GM23338 (cell line): ENCODE measurements around the gene STAB2. TPM values are rescaled to one million over a fixed set of nuclear protein-coding genes. Genes with fewer than 3 reads are reported as not detected.

Experiments
- ATAC-seq: fragments of 200-7000 bp; cut with Tn5 transposase; 3 replicates; pipeline ENCODE4 v1.9.1; 2020
- DNase-seq: peaks from one replicate; pipeline ENCODE4 v3.0.0-alpha.2; 2015; ENCODE audit warnings: low spot score
- H2AFZ ChIP-seq: fragments of 200-600 bp; sonication (generic); 2 replicates; pipeline ENCODE4 v1.8.0; 2016; ENCODE audit warnings: antibody characterized with exemption, mild to moderate bottlenecking, moderate library complexity
- H3F3A ChIP-seq: fragments of 200-600 bp; sonication (generic); replicated peaks from 2 replicates; pipeline ENCODE4 v1.8.0; 2017; ENCODE audit warnings: antibody characterized with exemption, mixed run types, low read depth
- H3K27ac ChIP-seq: fragments of 200-600 bp; sonication (generic); 2 replicates; pipeline ENCODE4 v1.6.1; 2016; ENCODE audit warnings: low read depth
- H3K27me3 ChIP-seq: fragments of 200-600 bp; sonication (generic); 2 replicates; pipeline ENCODE4 v1.8.0; 2016; ENCODE audit warnings: mild to moderate bottlenecking, mixed run types, moderate library complexity; ENCODE audit not compliant: insufficient read depth
- H3K36me3 ChIP-seq: fragments of 200-600 bp; sonication (generic); 2 replicates; pipeline ENCODE4 v1.8.0; 2016; ENCODE audit warnings: mild to moderate bottlenecking; ENCODE audit not compliant: insufficient read depth
- H3K4me1 ChIP-seq: fragments of 200-600 bp; sonication (generic); 2 replicates; pipeline ENCODE4 v1.8.0; 2016; ENCODE audit warnings: mild to moderate bottlenecking, moderate library complexity; ENCODE audit not compliant: insufficient read depth
- H3K4me2 ChIP-seq: fragments of 200-600 bp; sonication (generic); 2 replicates; pipeline ENCODE4 v1.7.1; 2017; ENCODE audit warnings: mixed run types
- H3K4me3 ChIP-seq: fragments of 200-600 bp; sonication (generic); 2 replicates; pipeline ENCODE4 v1.6.1; 2016; ENCODE audit warnings: mixed run types
- H3K79me2 ChIP-seq: fragments of 200-600 bp; sonication (generic); replicated peaks from 2 replicates; pipeline ENCODE4 v1.8.0; 2017; ENCODE audit warnings: mild to moderate bottlenecking; ENCODE audit not compliant: insufficient read depth
- H3K9me2 ChIP-seq: fragments of 200-600 bp; sonication (generic); 2 replicates; pipeline ENCODE4 v1.8.0; 2017; ENCODE audit not compliant: insufficient read depth
- H4K20me1 ChIP-seq: fragments of 200-600 bp; sonication (generic); replicated peaks from 2 replicates; pipeline ENCODE4 v1.8.0; 2017; ENCODE audit warnings: mild to moderate bottlenecking; ENCODE audit not compliant: insufficient read depth
- H3K27ac Mint-ChIP-seq: 2 replicates; pipeline ENCODE4 v1.8.0; 2020; ENCODE audit warnings: inconsistent platforms, mild to moderate bottlenecking, moderate library complexity, mixed read lengths
- H3K27me3 Mint-ChIP-seq: 3 replicates; pipeline ENCODE4 v1.8.0; 2022; ENCODE audit warnings: low read depth, mild to moderate bottlenecking, moderate library complexity, mixed read lengths, inconsistent platforms; ENCODE audit not compliant: insufficient read depth, poor library complexity
- H3K36me3 Mint-ChIP-seq: 3 replicates; pipeline ENCODE4 v1.8.0; 2021; ENCODE audit warnings: low read depth, mild to moderate bottlenecking, inconsistent platforms, moderate library complexity, mixed read lengths
- H3K4me1 Mint-ChIP-seq: 3 replicates; pipeline ENCODE4 v1.8.0; 2020; ENCODE audit warnings: mild to moderate bottlenecking, inconsistent platforms, mixed read lengths
- H3K4me3 Mint-ChIP-seq: 3 replicates; pipeline ENCODE4 v1.8.0; 2021; ENCODE audit warnings: moderate library complexity, mild to moderate bottlenecking, inconsistent platforms, mixed read lengths
- H3K9me3 Mint-ChIP-seq: 3 replicates; pipeline ENCODE4 v1.8.0; 2020; ENCODE audit warnings: moderate library complexity, mild to moderate bottlenecking, inconsistent platforms, mixed read lengths
- CREB1 ChIP-seq: fragments of 250-450 bp; sonication (Bioruptor Pico); IDR thresholded peaks from 2 replicates; pipeline ENCODE4 v1.5.0; 2020; ENCODE audit warnings: low read depth, mild to moderate bottlenecking, moderate library complexity
- ETS1 ChIP-seq: IDR thresholded peaks from 2 replicates; pipeline ENCODE4 v1.6.1; 2016; ENCODE audit warnings: antibody characterized with exemption
- EZH2 ChIP-seq: fragments of 200-600 bp; sonication (generic); IDR thresholded peaks from one replicate; pipeline ENCODE4 v1.8.0; 2017; ENCODE audit warnings: antibody characterized with exemption, mild to moderate bottlenecking, low read depth; ENCODE audit not compliant: unreplicated experiment
- JUNB ChIP-seq: IDR thresholded peaks from one replicate; pipeline ENCODE4 v1.6.1; 2016; ENCODE audit warnings: antibody characterized with exemption; ENCODE audit not compliant: unreplicated experiment
- POLR2AphosphoS5 ChIP-seq: IDR thresholded peaks from 2 replicates; pipeline ENCODE4 v1.6.1; 2016; ENCODE audit warnings: antibody characterized with exemption, low read depth
- ZNF114 ChIP-seq: fragments of 250-450 bp; sonication (Bioruptor Pico); IDR thresholded peaks from 2 replicates; pipeline ENCODE4 v1.5.0; 2020; ENCODE audit warnings: mild to moderate bottlenecking, moderate library complexity
- ZNF462 ChIP-seq: fragments of 250-450 bp; sonication (Bioruptor Pico); IDR thresholded peaks from 2 replicates; pipeline ENCODE4 v1.5.0; 2020; ENCODE audit warnings: mild to moderate bottlenecking, moderate library complexity
- polyA plus RNA-seq: library from polyadenylated mRNA; unstranded; fragments of >200 nt; fragmentation: Nextera tagmentation; extraction: Ambion mirVana; gene quantifications from 2 replicates; pipeline ENCODE4 v1.2.1, GENCODE V29; 2016
- total RNA-seq: library from RNA; depleted of rRNA; stranded (reverse); fragments of >200 nt; shearing (Covaris generic); gene quantifications from 2 replicates; pipeline ENCODE4 v1.2.3, GENCODE V29; 2014

STAB2 gene
- total and polyA plus RNA-seq, 2 experiments from 2014 or later: 0.14 TPM; not detected in 1

GRCh38 chr12:103805655-103806360, 218.7 kb downstream of the STAB2 start (continued):
- TF ChIP-seq ETS1 (no peak), CREB1 (CRISPR knock-in tag) (no peak), POLR2AphosphoS5 (no peak), ZNF462 (CRISPR knock-in tag) (no peak), EZH2 (no peak)

- no peaks in the 10 kb centered on the region for H3K4me1 ChIP-seq
- ATAC-seq: no peak
- H3K79me2 ChIP-seq: no peaks in the 10 kb centered on the region; the same call in 1 of the 2 replicates
- H4K20me1 ChIP-seq: 0 out of 2 replicates have a peak, but pooled peaks cover 9% of the 10 kb centered on the region
- Mint-ChIP-seq H3K36me3 (peaks cover 9% of the 10 kb centered on the region; the same call in 1 of the 3 replicates), H3K4me1 (peaks cover 8% of the 10 kb centered on the region; the same call in 2 of the 3 replicates), H3K9me3 (no peaks in the 10 kb centered on the region), H3K27ac (no peak overlapping the region), H3K27me3 (peaks cover 7% of the 10 kb centered on the region), H3K4me3 (no peak overlapping the region)
- H2AFZ ChIP-seq: no peak overlapping the region
- DNase-seq: no peak
- H3K4me2 ChIP-seq: no peak overlapping the region
- no peak overlapping the region for H3K4me3 ChIP-seq
- H3K36me3 ChIP-seq: no peaks in the 10 kb centered on the region; the same call in 1 of the 2 replicates
- H3F3A ChIP-seq: no peaks in the 10 kb centered on the region
- H3K27ac ChIP-seq: no peak overlapping the region
- H3K27me3 ChIP-seq: no peaks in the 10 kb centered on the region
- H3K9me2 ChIP-seq: no peaks in the 10 kb centered on the region
- no peak for TF ChIP-seq ZNF462 (CRISPR knock-in tag)
- no peak for TF ChIP-seq JUNB
- no peak for TF ChIP-seq ZNF114 (CRISPR knock-in tag)
- TF ChIP-seq POLR2AphosphoS5: no peak
These were observed 219.7 kb downstream of the STAB2 start for GRCh38 chr12:103806803-103807202.
